Middle frontal gyrus (tissue), 1 donor: ENCODE results near the gene FAM229A.
"Not testable (repeated sequence)": the region's sequence is repeated elsewhere in the genome, so short reads cannot be mapped to it uniquely, and the experiment has no call there.

ENCODE experiments used
- DNase-seq: peaks from one replicate; pipeline ENCODE4 v3.0.0-alpha.2; 2015; ENCODE audit warnings: low spot score; ENCODE audit errors: extremely low spot score

Gene FAM229A

GRCh38 chr1:32362474-32363313 lies at the start of gene FAM229A, which contains the start of gene TSSK3:
TSS of gene FAM229A (minus strand) at chr1:32362485. CDS start at chr1:32362091, 394 bp downstream.
TSS of gene TSSK3 (plus strand) at chr1:32362539. CDS start at chr1:32362702, 163 bp downstream.
- DNase-seq: no peak

- no peak for DNase-seq
Observed at GRCh38 chr1:32411261-32411660, 49.0 kb upstream of the FAM229A start.

- no peak for DNase-seq
Observed at GRCh38 chr1:32406629-32407111, 44.4 kb upstream of the FAM229A start.

- DNase-seq: no peak
Observed at GRCh38 chr1:32405672-32406467, 43.6 kb upstream of the FAM229A start.

- DNase-seq: no peak
Observed at GRCh38 chr1:32404946-32405345, 42.7 kb upstream of the FAM229A start.

- peak; percentile 73 for DNase-seq
Observed at GRCh38 chr1:32400876-32401631, 38.8 kb upstream of the FAM229A start.

GRCh38 chr1:32399843-32400242 lies 37.6 kb upstream of the FAM229A start:
- no peak for DNase-seq

GRCh38 chr1:32398401-32398800 lies 36.1 kb upstream of the FAM229A start:
- no peak for DNase-seq

GRCh38 chr1:32396524-32396923 lies 34.2 kb upstream of the FAM229A start:
- not testable (repeated sequence) for DNase-seq

- DNase-seq: no peak
Observed at GRCh38 chr1:32394890-32395432, 32.7 kb upstream of the FAM229A start.

- DNase-seq: peak; percentile 94
Observed at GRCh38 chr1:32394141-32394889, 32.0 kb upstream of the FAM229A start, which contains the start of gene BSDC1. TSS of gene BSDC1 (minus strand) at chr1:32394441. CDS start at chr1:32394414, 27 bp downstream.

- DNase-seq: no peak
Observed at GRCh38 chr1:32393832-32394140, 31.5 kb upstream of the FAM229A start.

- no peak for DNase-seq
Observed at GRCh38 chr1:32393136-32393535, 30.9 kb upstream of the FAM229A start.

- DNase-seq: no peak
Observed at GRCh38 chr1:32392325-32392724, 30.0 kb upstream of the FAM229A start.

- DNase-seq: no peak
Observed at GRCh38 chr1:32390904-32391870, 28.9 kb upstream of the FAM229A start.

- DNase-seq: no peak
Observed at GRCh38 chr1:32388641-32389040, 26.4 kb upstream of the FAM229A start.

GRCh38 chr1:32386676-32387392 lies 24.5 kb upstream of the FAM229A start:
- no peak for DNase-seq

GRCh38 chr1:32380057-32380456 lies 17.8 kb upstream of the FAM229A start:
- DNase-seq: no peak
